SK-N-MC (cell line): ENCODE measurements around the gene LDLRAD3.

Source experiments
- DNase-seq: peaks from one replicate; pipeline ENCODE4 v3.0.0-alpha.2; 2011; ENCODE audit warnings: low read depth, low spot score
- H3K27ac ChIP-seq: fragments of 200-600 bp; sonication (generic); 2 replicates; pipeline ENCODE4 v1.5.1; 2016; ENCODE audit warnings: mixed run types
- H3K36me3 ChIP-seq: fragments of 200-600 bp; sonication (generic); 2 replicates; pipeline ENCODE4 v1.6.1; 2017; ENCODE audit warnings: antibody characterized with exemption, low read length, mixed read lengths; ENCODE audit not compliant: insufficient read depth
- H3K4me3 ChIP-seq: fragments of 200-600 bp; sonication (generic); 2 replicates; pipeline ENCODE4 v1.5.1; 2016
- H3K9ac ChIP-seq: fragments of 200-600 bp; sonication (generic); 2 replicates; pipeline ENCODE4 v1.8.0; 2017; ENCODE audit warnings: mixed run types, mixed read lengths; ENCODE audit not compliant: insufficient read length
- H3K9me3 ChIP-seq: fragments of 200-600 bp; sonication (generic); 2 replicates; pipeline ENCODE4 v1.6.1; 2017; ENCODE audit warnings: low read depth, mild to moderate bottlenecking, antibody characterized with exemption, low read length, moderate library complexity, mixed read lengths
- EZH2 ChIP-seq: fragments of 200-600 bp; sonication (generic); IDR thresholded peaks from one replicate; pipeline ENCODE4 v1.6.1; 2017; ENCODE audit warnings: antibody characterized with exemption
- FOXP2 ChIP-seq: optimal IDR thresholded peaks from 2 replicates; pipeline ENCODE3; 2011; ENCODE audit warnings: mild to moderate bottlenecking, moderate library complexity; ENCODE audit not compliant: insufficient read depth; ENCODE audit errors: extremely low read length, control extremely low read depth
- POLR2AphosphoS5 ChIP-seq: IDR thresholded peaks from 2 replicates; pipeline ENCODE4 v1.6.1; 2012; ENCODE audit warnings: mild to moderate bottlenecking, low read depth, low read length, borderline replicate concordance

LDLRAD3 gene

GRCh38 chr11:36046932-36047331, 103.1 kb downstream of the LDLRAD3 start:
- H3K9me3 ChIP-seq: no peaks in the 10 kb centered on the region
- no peak overlapping the region for H3K27ac ChIP-seq
- H3K4me3 ChIP-seq: no peak overlapping the region
- no peak overlapping the region for H3K9ac ChIP-seq
- H3K36me3 ChIP-seq: no peaks in the 10 kb centered on the region
- DNase-seq: no peak
- TF ChIP-seq POLR2AphosphoS5: no peak
- no peak for TF ChIP-seq EZH2
- TF ChIP-seq FOXP2: no peak

DNA sequence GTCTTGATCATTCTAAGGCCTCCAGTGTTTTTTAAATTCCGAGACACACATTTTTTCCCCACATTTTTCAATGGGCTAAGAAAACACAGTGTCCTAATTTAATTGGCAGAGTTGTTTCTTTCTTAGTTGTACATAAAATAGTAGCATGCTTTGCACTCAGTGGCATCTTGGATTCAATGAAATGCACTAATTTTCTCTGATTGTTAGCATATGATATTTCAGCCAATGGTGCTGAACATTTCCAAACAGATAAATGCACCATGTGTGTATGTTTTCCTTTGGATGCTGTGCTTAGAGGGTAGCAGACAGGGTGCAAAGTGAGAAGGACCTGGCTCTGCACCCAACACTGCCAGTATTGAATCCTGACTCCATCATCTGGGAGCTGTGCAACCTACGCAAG, 103.5 kb downstream of the LDLRAD3 start:
- H3K27ac ChIP-seq: no peak overlapping the region
- H3K4me3 ChIP-seq: no peak overlapping the region
- H3K36me3 ChIP-seq: no peaks in the 10 kb centered on the region
- DNase-seq: no peak
- no peaks in the 10 kb centered on the region for H3K9me3 ChIP-seq
- TF ChIP-seq EZH2: no peak
- TF ChIP-seq FOXP2: no peak
- no peak for TF ChIP-seq POLR2AphosphoS5
- H3K9ac ChIP-seq: no peak overlapping the region

- TF ChIP-seq FOXP2: no peak
- TF ChIP-seq EZH2: no peak
- TF ChIP-seq POLR2AphosphoS5: no peak
- H3K27ac ChIP-seq: no peak overlapping the region
- no peaks in the 10 kb centered on the region for H3K36me3 ChIP-seq
- DNase-seq: no peak
- H3K9me3 ChIP-seq: no peaks in the 10 kb centered on the region
- H3K9ac ChIP-seq: no peak overlapping the region
- H3K4me3 ChIP-seq: no peak overlapping the region
Observed at GRCh38 chr11:36048496-36049247, 104.8 kb downstream of the LDLRAD3 start.

GRCh38 chr11:36051235-36052144, 107.6 kb downstream of the LDLRAD3 start:
- Histone ChIP-seq H3K9ac (no peak overlapping the region), H3K9me3 (no peaks in the 10 kb centered on the region), H3K27ac (no peak overlapping the region), H3K4me3 (no peak overlapping the region), H3K36me3 (no peaks in the 10 kb centered on the region)
- DNase-seq: no peak
- TF ChIP-seq POLR2AphosphoS5 (no peak), EZH2 (no peak), FOXP2 (no peak)

DNA sequence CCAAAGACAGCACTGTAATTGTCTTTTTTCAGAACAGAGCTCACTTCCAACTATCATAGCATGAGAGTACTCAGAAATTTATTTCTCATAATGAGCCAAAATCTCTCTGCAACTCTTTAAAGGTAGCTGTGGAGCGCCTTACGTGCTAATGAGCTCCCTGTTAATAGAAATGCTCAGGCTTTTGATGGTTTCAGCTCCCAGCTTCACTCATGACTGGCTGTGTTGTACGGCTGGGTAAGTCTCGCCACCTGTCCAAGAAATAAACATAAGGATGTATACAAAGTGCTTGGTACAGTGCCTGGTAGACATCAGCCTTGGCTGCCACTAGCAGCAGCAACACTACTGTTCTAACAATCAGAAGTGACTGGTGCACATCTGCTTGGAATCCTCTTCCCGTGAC, 109.4 kb downstream of the LDLRAD3 start:
- no peaks in the 10 kb centered on the region for H3K36me3 ChIP-seq
- no peak for TF ChIP-seq FOXP2
- TF ChIP-seq EZH2: no peak
- TF ChIP-seq POLR2AphosphoS5: no peak

GRCh38 chr11:36053862-36054261, 110.0 kb downstream of the LDLRAD3 start:
- no peaks in the 10 kb centered on the region for H3K36me3 ChIP-seq
- no peak overlapping the region for H3K27ac ChIP-seq
- no peak overlapping the region for H3K9ac ChIP-seq
- no peak for DNase-seq
- no peaks in the 10 kb centered on the region for H3K9me3 ChIP-seq
- no peak overlapping the region for H3K4me3 ChIP-seq
- TF ChIP-seq POLR2AphosphoS5: no peak
- no peak for TF ChIP-seq FOXP2
- no peak for TF ChIP-seq EZH2

More for the DNA sequence above, 109.4 kb downstream of the LDLRAD3 start:
- Histone ChIP-seq H3K9ac (no peak overlapping the region), H3K27ac (no peak overlapping the region), H3K9me3 (no peaks in the 10 kb centered on the region), H3K4me3 (no peak overlapping the region)
- no peak for DNase-seq

DNA sequence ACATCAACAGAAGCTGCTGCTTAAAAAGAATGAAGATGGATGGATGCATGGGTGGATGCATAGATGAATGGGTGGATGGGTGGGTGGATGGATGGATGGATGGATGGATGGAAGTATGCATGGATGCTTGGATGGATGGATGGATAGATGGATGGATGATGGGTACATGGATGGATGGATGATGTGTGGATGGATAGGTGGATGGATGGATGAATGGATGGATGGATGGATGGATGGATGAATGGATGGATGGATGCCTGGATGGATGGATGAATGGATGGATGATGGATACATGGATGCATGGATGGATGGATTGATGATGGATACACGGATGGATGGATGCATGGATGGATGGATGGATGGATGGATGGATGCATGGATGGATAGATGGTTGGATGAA, 110.8 kb downstream of the LDLRAD3 start:
- no peak for TF ChIP-seq EZH2
- no peak for TF ChIP-seq FOXP2
- TF ChIP-seq POLR2AphosphoS5: no peak
- DNase-seq: no peak
- Histone ChIP-seq H3K36me3 (no peaks in the 10 kb centered on the region), H3K4me3 (no peak overlapping the region), H3K9me3 (no peaks in the 10 kb centered on the region), H3K27ac (no peak overlapping the region), H3K9ac (no peak overlapping the region)

GRCh38 chr11:36056160-36056751, 112.4 kb downstream of the LDLRAD3 start:
- no peak for DNase-seq
- H3K9ac ChIP-seq: no peak overlapping the region
- TF ChIP-seq FOXP2: no peak
- no peak for TF ChIP-seq EZH2
- no peak for TF ChIP-seq POLR2AphosphoS5
- no peak overlapping the region for H3K27ac ChIP-seq
- H3K36me3 ChIP-seq: no peaks in the 10 kb centered on the region
- H3K4me3 ChIP-seq: no peak overlapping the region
- H3K9me3 ChIP-seq: no peaks in the 10 kb centered on the region
